GM12878 (cell line): ENCODE results near the gene POC1B. TPM values are rescaled to one million over a fixed set of nuclear protein-coding genes. Genes with fewer than 3 reads are reported as not detected.

ENCODE experiments used
- ATAC-seq: fragments of 200-7000 bp; cut with Tn5 transposase; 3 replicates; pipeline ENCODE4 v1.9.1; 2020; ENCODE audit warnings: mild to moderate bottlenecking, moderate library complexity
- BruUV-seq: library from RNA; stranded (reverse); fragments of 400-500 nt; replicated peaks from 2 replicates; lab custom pipeline; 2021; lab: Mats Ljungman, UMichigan
- CTCF ChIA-PET: fragments of 300-600 bp; sonication (Branson Sonifier 250); formaldehyde crosslinking; extraction: SDS; loops from one replicate; lab custom pipeline; 2021; ENCODE audit warnings: inconsistent platforms; lab: Yijun Ruan, JAX
- POLR2A ChIA-PET: fragments of 350-600 bp; formaldehyde crosslinking; extraction: SDS; loops from one replicate; lab custom pipeline; 2021; ENCODE audit warnings: inconsistent platforms; lab: Charles Lee
- RAD21 ChIA-PET: fragments of 300-600 bp; sonication (Branson Sonifier 250); formaldehyde crosslinking; loops from one replicate; lab custom pipeline; 2023; ENCODE audit warnings: antibody characterized with exemption; ENCODE audit not compliant: unreplicated experiment; lab: Charles Lee
- SMC1A ChIA-PET: fragments of 300-600 bp; sonication (Branson Sonifier 250); formaldehyde crosslinking; loops from one replicate; lab custom pipeline; 2023; ENCODE audit not compliant: unreplicated experiment, uncharacterized antibody; lab: Charles Lee
- DNase-seq: peaks from one replicate; pipeline ENCODE4 v3.0.0-alpha.2; 2011; ENCODE audit warnings: low read depth, low spot score
- FAIRE-seq: peaks from 3 replicates; lab custom pipeline; 2011; peaks lifted over from hg19 to GRCh38; lab: Jason Lieb, UNC
- H2AFZ ChIP-seq: 2 replicates; pipeline ENCODE4 v1.6.0; 2011; ENCODE audit warnings: low read depth, low read length, control low read depth; ENCODE audit not compliant: control insufficient read depth
- H3K27ac ChIP-seq: 2 replicates; pipeline ENCODE4 v1.5.1; 2011; ENCODE audit warnings: control low read depth; ENCODE audit not compliant: control insufficient read depth, insufficient read depth
- H3K27me3 ChIP-seq, 2 experiments: replicated peaks in 1 of 2; 2 replicates each; pipeline versions ENCODE4 v1.6.0 to v1.6.1; 2011; ENCODE audit warnings: low read length in 1 of 2; ENCODE audit not compliant: control insufficient read depth in 2 of 2, insufficient read depth in 2 of 2
- H3K36me3 ChIP-seq, 2 experiments: 2 replicates each; pipeline ENCODE4 v1.5.1; 2011; ENCODE audit warnings: low read length in 1 of 2; ENCODE audit not compliant: control insufficient read depth in 2 of 2, insufficient read depth in 2 of 2
- H3K4me1 ChIP-seq: 2 replicates; pipeline ENCODE4 v1.6.1; 2011; ENCODE audit warnings: mild to moderate bottlenecking, low read length, moderate library complexity, mixed read lengths; ENCODE audit not compliant: control insufficient read depth, insufficient read depth
- H3K4me2 ChIP-seq: 2 replicates; pipeline ENCODE4 v1.6.0; 2011; ENCODE audit warnings: control low read depth; ENCODE audit not compliant: control insufficient read depth, insufficient read depth
- H3K4me3 ChIP-seq: fragments of 200-600 bp; sonication (generic); 2 replicates; pipeline ENCODE4 v1.5.1; 2016
- H3K79me2 ChIP-seq: 2 replicates; pipeline ENCODE4 v1.6.0; 2011; ENCODE audit warnings: low read length; ENCODE audit not compliant: control insufficient read depth, insufficient read depth
- H3K9ac ChIP-seq: 2 replicates; pipeline ENCODE4 v1.8.0; 2011; ENCODE audit warnings: low read length, control low read depth, mixed read lengths; ENCODE audit not compliant: control insufficient read depth, insufficient read depth
- H3K9me3 ChIP-seq: replicated peaks from 3 replicates; pipeline ENCODE4 v1.5.1; 2011; ENCODE audit warnings: mild to moderate bottlenecking, low read length; ENCODE audit not compliant: control insufficient read depth, insufficient read depth
- H4K20me1 ChIP-seq: 2 replicates; pipeline ENCODE4 v1.6.0; 2011; ENCODE audit not compliant: control insufficient read depth, insufficient read depth
- BMI1 ChIP-seq: fragments of 450-650 bp; IDR thresholded peaks from 2 replicates; pipeline ENCODE4 v1.6.1; 2016; ENCODE audit warnings: mild to moderate bottlenecking, moderate library complexity, borderline replicate concordance
- BRCA1 ChIP-seq: IDR thresholded peaks from 2 replicates; pipeline ENCODE4 v1.6.1; 2011; ENCODE audit warnings: low read depth, low read length, improper control_type of control experiment
- ESRRA ChIP-seq: IDR thresholded peaks from 2 replicates; pipeline ENCODE4 v1.6.1; 2012; ENCODE audit warnings: mild to moderate bottlenecking, low read length, improper control_type of control experiment
- EZH2 ChIP-seq: IDR thresholded peaks from 2 replicates; pipeline ENCODE4 v1.6.1; 2012; ENCODE audit warnings: low read depth, mild to moderate bottlenecking, control low read depth, inconsistent platforms, low read length, borderline replicate concordance; ENCODE audit not compliant: control insufficient read depth
- IKZF1 ChIP-seq: fragments of 450-650 bp; conservative IDR thresholded peaks from 2 replicates; pipeline ENCODE4 v1.6.1; 2017; ENCODE audit warnings: antibody characterized with exemption, mild to moderate bottlenecking
- LARP7 ChIP-seq: fragments of 450-650 bp; IDR thresholded peaks from 2 replicates; pipeline ENCODE4 v1.6.1; 2017; ENCODE audit warnings: mild to moderate bottlenecking
- MAX ChIP-seq: IDR thresholded peaks from 2 replicates; pipeline ENCODE4 v1.6.1; 2012; ENCODE audit warnings: low read depth, low read length, improper control_type of control experiment
- MLLT1 ChIP-seq: fragments of 450-650 bp; IDR thresholded peaks from 2 replicates; pipeline ENCODE4 v1.6.1; 2016; ENCODE audit warnings: mild to moderate bottlenecking
- NFXL1 ChIP-seq: fragments of 450-650 bp; IDR thresholded peaks from 2 replicates; pipeline ENCODE4 v1.6.1; 2017; ENCODE audit warnings: antibody characterized with exemption, mild to moderate bottlenecking, borderline replicate concordance
- NRF1 ChIP-seq: conservative IDR thresholded peaks from 2 replicates; pipeline ENCODE4 v1.6.1; 2011; ENCODE audit warnings: mild to moderate bottlenecking, low read depth, low read length, improper control_type of control experiment
- PBX3 ChIP-seq: IDR thresholded peaks from 2 replicates; pipeline ENCODE4 v1.6.1; 2011; ENCODE audit warnings: mild to moderate bottlenecking, low read depth, low read length, moderate library complexity; ENCODE audit not compliant: insufficient replicate concordance
- RCOR1 ChIP-seq: conservative IDR thresholded peaks from 2 replicates; pipeline ENCODE4 v1.6.1; 2012; ENCODE audit warnings: low read depth, low read length, improper control_type of control experiment
- SUZ12 ChIP-seq: fragments of 200-600 bp; sonication (generic); IDR thresholded peaks from one replicate; pipeline ENCODE4 v1.6.1; 2018; ENCODE audit warnings: antibody characterized with exemption, mild to moderate bottlenecking; ENCODE audit not compliant: unreplicated experiment
- WRNIP1 ChIP-seq: IDR thresholded peaks from 2 replicates; pipeline ENCODE4 v1.6.1; 2011; ENCODE audit warnings: low read depth, low read length, improper control_type of control experiment, borderline replicate concordance
- ZNF592 ChIP-seq: fragments of 450-650 bp; IDR thresholded peaks from 2 replicates; pipeline ENCODE4 v1.6.1; 2017; ENCODE audit warnings: mild to moderate bottlenecking, moderate library complexity
- WGBS: methylation state at CpG from one replicate; pipeline ENCODE4 v1.1.6; 2016; ENCODE audit warnings: low lambda C conversion rate; ENCODE audit not compliant: insufficient replicate concordance, insufficient coverage; ENCODE audit errors: missing lambda C conversion rate; 5-methylcytosine and 5-hydroxymethylcytosine counted together
- in situ Hi-C: fragments of 300-500 bp; cut with MboI; formaldehyde crosslinking; loops from 9 replicates; pipeline ENCODE4 v1.14.3; 2018; ENCODE audit warnings: mixed read lengths
- intact Hi-C: fragments of 100-400 bp; cut with micrococcal nuclease; formaldehyde crosslinking; loops from one replicate; pipeline ENCODE4 v1.14.2; 2022; ENCODE audit not compliant: unreplicated experiment
- polyA plus RNA-seq, 11 experiments: library from polyadenylated mRNA; depleted of rRNA in 4 of 11; unstranded in 6 of 11; stranded (reverse) in 5 of 11; fragments of >200 nt; fragmentation: Nextera tagmentation in 4 of 11; fragmentation: Illumina TruSeq in 1 of 11; extraction: Ambion mirVana in 4 of 11; extraction: Trizol in 1 of 11; gene quantifications; 1 replicate in 1 of 11; 2 replicates in 10 of 11; pipeline versions ENCODE4 v1.2.1 to v1.2.3, GENCODE V29; 2011 to 2016; ENCODE audit warnings: inconsistent platforms in 2 of 11, missing spikeins in 2 of 11, low read depth in 1 of 11
- total RNA-seq, 4 experiments: library from RNA; depleted of rRNA in 3 of 4; stranded (reverse); fragments of >200 nt in 3 of 4; fragmentation: Illumina TruSeq in 1 of 4; extraction: Trizol in 1 of 4; gene quantifications; 2 replicates each; pipeline versions ENCODE4 v1.2.1 to v1.2.3, GENCODE V29; 2013 to 2021

Gene POC1B
- total and polyA plus RNA-seq, 10 of the 15 experiments (the other 5 are each of a cell fraction or from before 2014, with no cell fraction given), result 4.4 to 17.8 (median 11.3) TPM

- H3K79me2 ChIP-seq, result no peaks in the 10 kb centered on the region
- no peaks in the 10 kb centered on the region for H3K4me1 ChIP-seq
- no TSS peak for BruUV-seq
- no peaks in the 10 kb centered on the region for H3K36me3 ChIP-seq
- no peaks in the 10 kb centered on the region for H3K27me3 ChIP-seq
- no peaks in the 10 kb centered on the region for H3K9me3 ChIP-seq
- ChIA-PET CTCF (no interaction called here), RAD21 (no interaction called here), POLR2A (no interaction called here), SMC1A (no interaction called here)
- no peak overlapping the region for H2AFZ ChIP-seq
- H4K20me1 ChIP-seq, result no peaks in the 10 kb centered on the region
- H3K9ac ChIP-seq, result no peak overlapping the region
- H3K4me3 ChIP-seq, result no peak overlapping the region
- in situ Hi-C loops, result no loop called here
- H3K27ac ChIP-seq, result no peak overlapping the region
- WGBS, result 54% methylated on average over 6 of the region's 6 CpGs
- no peak for ATAC-seq
- H3K4me2 ChIP-seq, result no peak overlapping the region
- no peak for FAIRE-seq
- intact Hi-C loops, result no loop called here
- TF ChIP-seq LARP7, result no peak
- no peak for TF ChIP-seq ZNF592
- no peak for TF ChIP-seq MLLT1
- no peak for TF ChIP-seq NFXL1
- TF ChIP-seq PBX3, result no peak
- no peak for TF ChIP-seq BMI1
- no peak for TF ChIP-seq IKZF1
- TF ChIP-seq WRNIP1, result no peak
- TF ChIP-seq BRCA1, result no peak
- no peak for TF ChIP-seq SUZ12
- no peak for TF ChIP-seq RCOR1
- no peak for TF ChIP-seq EZH2
- no peak for TF ChIP-seq ESRRA
- no peak for TF ChIP-seq MAX
- no peak for TF ChIP-seq NRF1
- TF ChIP-seq, all 136 proteins: peak for 0
- no peak for DNase-seq
These were observed 134.0 kb downstream of the POC1B start for GRCh38 chr12:89391726-89392336.
